Measurements from ENCODE around the gene SCARB2.

SCARB2 gene

DNA sequence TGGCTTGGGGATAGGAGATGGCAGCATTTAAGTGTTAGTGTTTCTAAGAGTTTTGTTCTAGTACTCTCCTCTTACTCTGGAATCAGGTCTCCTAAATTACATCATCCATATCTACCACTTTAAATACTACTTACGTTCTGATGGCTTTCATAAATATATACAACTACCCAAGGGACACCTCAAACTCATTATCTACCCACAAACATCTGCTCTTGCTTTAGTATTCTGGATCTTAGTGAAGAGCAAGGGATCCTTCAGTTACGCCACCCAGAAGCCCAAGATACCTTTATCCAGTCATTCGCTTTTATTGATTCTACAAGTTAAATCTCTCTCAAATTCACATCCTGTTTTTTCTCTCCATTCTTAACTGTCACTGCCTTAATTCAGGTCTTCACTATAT is 72.4 kb downstream of the SCARB2 start:
- Histone ChIP-seq H3K4me2 (ENCODE audit: insufficient read depth, low read length) (no peak overlapping the region), H3K36me3 (ENCODE audit: insufficient read depth, low read length) (peaks cover 66% of the 10 kb centered on the region), H3K27ac (ENCODE audit: low read length) (no peak overlapping the region), H4K20me1 (ENCODE audit: insufficient read depth, low read length) (peaks cover 21% of the 10 kb centered on the region), H3K9ac (ENCODE audit: low read depth, low read length) (no peak overlapping the region), H3K4me1 (ENCODE audit: insufficient read depth, low read length) (peaks cover 7% of the 10 kb centered on the region), H3K9me3 (ENCODE audit: insufficient read depth, low read length, severe bottlenecking) (no peaks in the 10 kb centered on the region), H3K4me3 (ENCODE audit: low read depth in 1 of 2, low read length in 2 of 2) (no peak overlapping the region), H3K79me2 (ENCODE audit: insufficient read depth, low read length) (peaks cover 96% of the 10 kb centered on the region), H2AFZ (ENCODE audit: low read depth, low read length) (no peak overlapping the region), H3K27me3 (ENCODE audit: insufficient read depth, low read length, poor library complexity) (no peaks in the 10 kb centered on the region)
- ATAC-seq (ENCODE audit: insufficient read depth, low read depth) (no peak), DNase-seq (no peak)
- no peak for TF ChIP-seq EZH2 (IDR thresholded peaks at IDR 0.05; ENCODE audit: borderline replicate concordance, low read depth, low read length, severe bottlenecking)
- TF ChIP-seq CTCF (IDR thresholded peaks at IDR 0.05; ENCODE audit: borderline replicate concordance, extremely low read depth, low read length, poor library complexity, severe bottlenecking) = no peak

DNA sequence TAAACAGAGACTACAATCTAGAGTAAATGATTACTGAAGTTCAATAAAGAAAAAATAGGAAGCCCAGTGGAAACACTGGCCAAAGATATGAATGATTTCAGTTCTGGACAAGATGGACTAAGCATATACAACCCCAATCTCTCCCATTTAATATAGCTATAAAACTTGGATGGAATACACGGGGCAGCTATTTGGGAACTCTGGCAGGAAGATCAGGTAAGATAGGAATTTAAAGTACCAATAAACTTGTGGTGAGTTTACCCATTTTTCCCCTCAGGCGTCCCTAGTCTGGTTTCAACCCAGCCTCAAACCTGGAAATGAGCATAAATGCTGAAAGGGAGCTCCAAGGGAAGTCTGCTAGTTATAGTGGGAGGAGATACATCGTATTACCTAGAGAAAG is 85.9 kb downstream of the SCARB2 start:
- Histone ChIP-seq H3K9ac (ENCODE audit: low read depth, low read length) (no peak overlapping the region), H3K27ac (ENCODE audit: low read length) (no peak overlapping the region), H3K4me3 (ENCODE audit: low read depth in 1 of 2, low read length in 2 of 2) (no peak overlapping the region), H2AFZ (ENCODE audit: low read depth, low read length) (no peak overlapping the region), H3K4me1 (ENCODE audit: insufficient read depth, low read length) (no peaks in the 10 kb centered on the region), H3K27me3 (ENCODE audit: insufficient read depth, low read length, poor library complexity) (no peaks in the 10 kb centered on the region), H3K9me3 (ENCODE audit: insufficient read depth, low read length, severe bottlenecking) (no peaks in the 10 kb centered on the region), H3K36me3 (ENCODE audit: insufficient read depth, low read length) (peaks cover 71% of the 10 kb centered on the region), H3K79me2 (ENCODE audit: insufficient read depth, low read length) (peaks cover 11% of the 10 kb centered on the region), H3K4me2 (ENCODE audit: insufficient read depth, low read length) (no peak overlapping the region), H4K20me1 (ENCODE audit: insufficient read depth, low read length) (no peaks in the 10 kb centered on the region; the same call in 1 of the 2 replicates)
- no peak for TF ChIP-seq CTCF (IDR thresholded peaks at IDR 0.05; ENCODE audit: borderline replicate concordance, extremely low read depth, low read length, poor library complexity, severe bottlenecking)
- no peak for TF ChIP-seq EZH2 (IDR thresholded peaks at IDR 0.05; ENCODE audit: borderline replicate concordance, low read depth, low read length, severe bottlenecking)
- no peak for ATAC-seq (ENCODE audit: insufficient read depth, low read depth)
- DNase-seq = no peak

- H3K4me1 ChIP-seq (ENCODE audit: insufficient read depth, low read length) = no peaks in the 10 kb centered on the region
- no peak overlapping the region for H2AFZ ChIP-seq (ENCODE audit: low read depth, low read length)
- no peak overlapping the region for H3K27ac ChIP-seq (ENCODE audit: low read length)
- peaks cover 8% of the 10 kb centered on the region for H3K79me2 ChIP-seq (ENCODE audit: insufficient read depth, low read length)
- no peak overlapping the region for H3K9ac ChIP-seq (ENCODE audit: low read depth, low read length)
- H3K4me2 ChIP-seq (ENCODE audit: insufficient read depth, low read length) = no peak overlapping the region
- H3K9me3 ChIP-seq (ENCODE audit: insufficient read depth, low read length, severe bottlenecking) = no peaks in the 10 kb centered on the region
- no peak for TF ChIP-seq EZH2 (IDR thresholded peaks at IDR 0.05; ENCODE audit: borderline replicate concordance, low read depth, low read length, severe bottlenecking)
- TF ChIP-seq CTCF (IDR thresholded peaks at IDR 0.05; ENCODE audit: borderline replicate concordance, extremely low read depth, low read length, poor library complexity, severe bottlenecking) = no peak
- H4K20me1 ChIP-seq (ENCODE audit: insufficient read depth, low read length) = no peaks in the 10 kb centered on the region; the same call in 1 of the 2 replicates
- no peak for ATAC-seq (ENCODE audit: insufficient read depth, low read depth)
- H3K36me3 ChIP-seq (ENCODE audit: insufficient read depth, low read length) = peaks cover 78% of the 10 kb centered on the region
- DNase-seq = no peak
- H3K27me3 ChIP-seq (ENCODE audit: insufficient read depth, low read length, poor library complexity) = no peaks in the 10 kb centered on the region
- no peak overlapping the region for H3K4me3 ChIP-seq (ENCODE audit: low read depth in 1 of 2, low read length in 2 of 2)
These were observed 87.8 kb downstream of the SCARB2 start for GRCh38 chr4:76125816-76126215.

GRCh38 chr4:76120199-76120598 is 93.4 kb downstream of the SCARB2 start:
- no peak overlapping the region for H3K4me3 ChIP-seq (ENCODE audit: low read depth in 1 of 2, low read length in 2 of 2)
- peaks cover 85% of the 10 kb centered on the region for H3K36me3 ChIP-seq (ENCODE audit: insufficient read depth, low read length)
- DNase-seq = no peak

More at GRCh38 chr4:76120199-76120598, 93.4 kb downstream of the SCARB2 start:
- Histone ChIP-seq H3K4me2 (ENCODE audit: insufficient read depth, low read length) (no peak overlapping the region), H3K27me3 (ENCODE audit: insufficient read depth, low read length, poor library complexity) (no peaks in the 10 kb centered on the region), H3K79me2 (ENCODE audit: insufficient read depth, low read length) (no peaks in the 10 kb centered on the region), H3K9ac (ENCODE audit: low read depth, low read length) (no peak overlapping the region), H2AFZ (ENCODE audit: low read depth, low read length) (no peak overlapping the region), H3K4me1 (ENCODE audit: insufficient read depth, low read length) (no peaks in the 10 kb centered on the region), H3K9me3 (ENCODE audit: insufficient read depth, low read length, severe bottlenecking) (no peaks in the 10 kb centered on the region), H3K27ac (ENCODE audit: low read length) (no peak overlapping the region), H4K20me1 (ENCODE audit: insufficient read depth, low read length) (no peaks in the 10 kb centered on the region)
- ATAC-seq (ENCODE audit: insufficient read depth, low read depth) = no peak
- TF ChIP-seq CTCF (IDR thresholded peaks at IDR 0.05; ENCODE audit: borderline replicate concordance, extremely low read depth, low read length, poor library complexity, severe bottlenecking) = no peak
- no peak for TF ChIP-seq EZH2 (IDR thresholded peaks at IDR 0.05; ENCODE audit: borderline replicate concordance, low read depth, low read length, severe bottlenecking)
